Urothelium cell line (cell line): ENCODE measurements around the gene IL1RL2.

Source experiments
- DNase-seq: peaks from one replicate; pipeline ENCODE4 v3.0.0; 2011; ENCODE audit warnings: low spot score, mixed read lengths
- FAIRE-seq: peaks from 2 replicates; lab custom pipeline; 2011; peaks lifted over from hg19 to GRCh38; lab: Jason Lieb, UNC

IL1RL2 gene

DNA sequence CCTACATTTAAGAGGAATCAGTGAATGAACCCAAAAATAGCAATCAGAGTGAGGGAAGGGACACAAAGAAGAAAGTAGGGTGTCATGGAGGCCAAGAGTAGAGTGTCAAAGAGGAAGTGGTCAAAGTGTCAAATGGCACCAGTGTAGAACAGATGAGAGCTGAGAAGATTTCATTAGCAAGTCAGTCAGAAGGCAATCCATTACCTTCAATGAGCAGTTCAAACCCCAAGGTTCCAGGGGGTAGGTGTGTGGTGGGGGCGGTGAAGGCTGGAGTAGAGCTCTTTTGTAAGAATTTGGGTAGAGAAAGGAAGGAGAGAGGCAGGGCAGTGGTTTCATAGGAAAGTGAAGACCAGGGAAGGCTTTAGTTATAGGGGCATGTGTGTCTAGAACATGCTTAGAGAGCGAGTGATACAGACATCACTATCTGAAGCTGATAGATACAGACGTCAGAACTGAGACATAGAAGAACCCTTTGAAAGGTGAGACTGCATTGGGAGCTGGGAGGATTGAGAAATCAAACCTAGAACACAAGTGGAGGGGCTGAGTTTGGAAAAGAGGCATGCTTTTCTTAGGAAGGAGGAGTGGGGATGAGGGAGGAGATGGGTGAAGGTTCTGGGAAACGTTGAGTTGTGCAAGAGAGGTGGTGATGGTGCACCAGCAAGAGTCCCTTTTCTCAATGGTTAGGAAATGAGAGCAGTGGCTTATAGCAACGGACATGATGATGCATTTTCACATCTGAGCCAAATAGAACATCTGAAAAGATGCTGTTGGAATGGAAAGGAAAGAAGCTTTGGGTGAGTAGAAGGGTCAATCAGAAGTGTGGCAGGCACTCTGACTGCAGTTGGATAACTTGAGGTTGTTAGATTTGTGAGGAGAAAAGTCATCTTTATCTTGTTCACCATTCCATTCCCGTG lies 75.7 kb downstream of the IL1RL2 start:
- FAIRE-seq (no peak), DNase-seq (no peak)

DNA sequence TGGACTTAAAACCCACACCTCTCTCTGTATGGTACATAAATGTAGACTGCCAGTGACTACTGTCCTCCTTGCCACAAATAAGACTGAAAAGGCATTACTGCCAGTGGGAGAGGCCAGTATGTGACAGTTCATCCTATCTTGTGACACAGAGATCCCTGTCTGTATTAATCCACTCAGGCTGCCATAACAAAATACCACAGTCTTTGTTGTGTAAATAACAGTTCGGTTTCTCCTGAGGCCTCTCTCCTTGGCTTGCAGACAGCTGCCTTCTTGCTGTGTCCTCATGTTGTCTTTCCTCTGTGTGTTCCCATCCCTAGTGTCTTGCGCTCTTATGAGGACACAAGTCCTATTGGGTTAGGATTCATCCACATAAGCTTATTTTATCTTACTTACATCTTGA lies 78.1 kb downstream of the IL1RL2 start:
- FAIRE-seq (no peak), DNase-seq (no peak)

DNA sequence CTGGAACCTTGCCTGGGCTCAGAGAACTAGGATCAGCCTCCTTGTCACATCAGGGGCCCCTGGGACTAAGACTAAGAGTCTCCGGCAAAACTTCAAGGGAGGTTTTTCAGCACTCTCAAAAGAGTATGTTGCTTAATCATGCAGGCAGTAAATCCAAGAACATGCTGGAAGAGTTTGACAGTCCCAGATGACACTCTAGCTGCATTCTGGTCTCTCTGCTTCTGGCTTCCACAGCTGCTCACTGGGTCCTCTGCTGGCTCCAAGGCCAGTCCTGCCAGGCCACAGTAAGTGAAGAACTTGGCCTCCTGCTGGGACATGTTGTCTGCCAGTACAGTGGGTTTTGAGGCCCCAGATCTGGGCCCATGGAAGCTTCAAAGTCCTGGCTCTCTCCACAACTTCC lies 79.4 kb downstream of the IL1RL2 start:
- DNase-seq, result no peak
- no peak for FAIRE-seq

DNA sequence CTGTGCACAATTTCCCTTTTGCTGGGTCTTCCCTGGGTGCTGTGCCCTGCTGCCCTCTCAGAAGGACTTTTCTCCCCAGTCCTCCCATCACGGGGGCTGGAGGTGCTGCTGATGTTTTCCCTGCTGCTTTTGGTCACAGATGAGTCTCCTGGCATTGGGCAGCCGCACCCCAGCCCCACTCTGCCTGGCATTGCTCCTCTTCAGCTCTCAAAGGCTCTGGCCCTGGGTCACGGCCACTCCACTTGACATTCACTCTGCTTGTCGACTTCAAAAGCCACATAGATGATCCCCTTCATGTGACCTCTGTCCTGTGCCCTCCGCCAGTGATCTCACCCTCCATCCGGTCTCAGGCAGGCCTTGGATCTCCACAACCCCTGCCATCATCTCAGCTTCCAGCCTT lies 81.0 kb downstream of the IL1RL2 start:
- DNase-seq (no peak), FAIRE-seq (no peak)

DNA sequence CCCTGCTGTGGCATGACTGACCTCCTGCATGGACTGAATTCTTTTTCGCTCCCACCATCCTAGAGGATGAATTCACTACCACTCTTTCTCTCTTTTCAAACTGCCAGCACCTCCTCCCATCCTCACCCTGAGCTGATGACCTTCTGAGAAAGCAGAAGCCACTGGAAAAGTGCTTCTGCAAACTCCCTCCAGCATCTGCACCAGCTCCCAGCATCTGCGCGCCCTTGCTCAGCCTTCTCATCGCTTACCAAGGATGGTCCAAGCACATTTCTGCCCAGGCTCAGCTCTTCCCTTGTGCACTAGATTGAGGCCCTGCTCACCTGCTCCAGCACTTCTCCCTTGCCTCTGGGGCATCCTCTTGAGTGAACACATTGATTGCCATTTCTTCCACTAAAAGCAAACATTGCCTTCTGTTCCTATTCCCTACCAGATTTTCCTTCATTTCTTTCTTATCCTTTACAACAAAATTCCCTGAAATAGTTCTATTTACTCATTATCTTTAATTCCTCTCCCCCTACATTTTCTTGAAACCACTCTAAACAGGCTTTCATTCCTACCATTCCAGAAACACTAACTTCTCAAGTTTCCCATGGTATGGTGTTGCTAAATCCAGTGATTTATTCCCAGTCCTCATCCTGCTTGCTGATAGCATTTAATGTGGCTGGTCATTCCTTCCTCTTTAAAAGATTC lies 81.8 kb downstream of the IL1RL2 start:
- FAIRE-seq (no peak), DNase-seq (no peak)

DNA sequence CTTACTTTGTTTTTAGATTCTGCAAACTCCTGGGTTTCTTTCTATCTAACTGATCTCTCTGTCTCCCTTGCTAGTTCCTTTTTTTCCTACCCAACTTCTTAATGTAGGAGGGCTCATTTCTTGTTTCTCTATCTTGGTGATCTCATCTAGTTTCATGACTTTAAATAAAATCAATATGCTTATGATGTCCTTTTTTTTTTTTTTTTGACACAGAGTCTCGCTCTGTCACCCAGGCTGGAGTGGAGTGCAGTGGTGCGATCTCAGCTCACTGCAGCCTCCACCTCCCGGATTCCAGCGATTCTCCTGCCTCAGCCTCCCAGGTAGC lies 82.3 kb downstream of the IL1RL2 start:
- FAIRE-seq, result no peak
- DNase-seq, result no peak

DNA sequence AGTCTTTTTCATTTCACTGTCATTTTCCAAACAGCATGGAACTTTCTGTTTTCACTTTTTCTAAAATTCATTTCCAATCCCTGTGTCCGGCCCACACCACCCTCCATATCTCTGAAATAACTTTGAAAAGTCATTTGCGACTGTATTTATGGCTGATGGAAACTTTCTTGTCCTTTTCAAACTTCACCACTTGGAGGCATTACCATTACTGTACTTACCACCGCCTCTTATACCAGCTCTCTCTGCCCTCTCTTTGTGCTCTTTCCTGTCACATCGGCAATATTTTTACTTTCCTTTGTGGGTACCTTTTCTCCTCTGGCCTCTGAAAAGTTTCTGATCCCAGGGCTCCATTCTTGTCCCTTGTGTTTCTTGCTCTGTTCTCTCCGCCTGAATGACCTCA lies 85.0 kb downstream of the IL1RL2 start:
- FAIRE-seq (no peak), DNase-seq (no peak)

DNA sequence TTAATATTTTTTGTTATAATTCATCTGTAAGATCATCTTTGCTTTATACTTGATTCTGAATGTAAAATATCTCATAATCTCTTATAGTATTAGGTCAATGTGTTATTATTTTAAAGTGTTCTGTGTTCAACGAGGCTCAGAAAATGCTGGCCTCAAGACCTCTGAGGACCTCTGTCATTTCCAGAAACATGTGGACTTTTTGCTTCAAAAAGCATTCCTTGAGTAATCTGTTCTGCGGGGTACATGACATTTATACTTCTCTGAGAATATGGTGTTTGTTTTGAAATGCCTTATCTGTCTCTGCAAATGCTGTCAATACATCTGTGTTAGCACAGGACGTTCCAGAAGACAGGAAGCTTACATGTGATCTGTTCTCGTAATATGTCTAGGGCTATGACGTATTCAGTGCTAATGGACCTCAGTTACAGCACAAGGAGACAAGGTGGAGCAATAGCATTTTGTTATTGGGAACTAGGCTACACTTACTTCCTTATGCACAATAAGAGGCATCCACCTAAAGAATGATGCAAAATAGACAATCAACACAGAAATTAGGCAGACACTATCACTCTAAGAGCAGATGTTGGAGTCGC lies 86.9 kb downstream of the IL1RL2 start:
- no peak for DNase-seq
- no peak for FAIRE-seq

DNA sequence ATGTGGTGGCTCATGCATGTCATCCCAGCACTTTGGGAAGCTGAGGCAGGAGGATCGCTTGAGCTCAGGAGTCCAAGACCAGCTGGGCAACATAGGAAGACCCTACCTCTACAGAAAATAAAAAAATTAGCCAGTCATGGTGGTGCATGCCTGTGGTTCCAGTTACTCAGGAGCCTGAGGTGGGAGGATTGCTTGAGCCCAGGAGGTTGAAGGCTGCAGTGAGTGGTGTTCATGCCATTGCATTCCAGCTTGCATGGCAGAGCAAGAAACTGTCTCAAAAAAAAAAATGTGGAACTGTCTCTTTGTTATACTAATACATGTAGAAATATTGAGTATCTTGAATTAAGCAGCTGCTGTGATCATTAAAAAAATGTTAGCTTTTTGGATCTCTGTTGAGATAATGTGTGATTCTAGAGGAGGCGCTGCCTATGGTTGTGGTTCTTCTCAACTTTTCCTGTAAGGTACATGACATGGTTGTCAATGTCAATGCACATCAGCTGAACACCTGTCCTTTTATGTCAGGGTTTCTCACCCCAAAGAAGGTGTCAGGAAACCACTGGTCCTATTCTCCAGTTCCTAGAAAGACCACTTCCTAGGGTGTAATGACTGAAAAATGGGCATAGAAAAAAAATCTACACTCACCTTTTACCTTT lies 89.9 kb downstream of the IL1RL2 start:
- no peak for DNase-seq
- FAIRE-seq, result no peak

DNA sequence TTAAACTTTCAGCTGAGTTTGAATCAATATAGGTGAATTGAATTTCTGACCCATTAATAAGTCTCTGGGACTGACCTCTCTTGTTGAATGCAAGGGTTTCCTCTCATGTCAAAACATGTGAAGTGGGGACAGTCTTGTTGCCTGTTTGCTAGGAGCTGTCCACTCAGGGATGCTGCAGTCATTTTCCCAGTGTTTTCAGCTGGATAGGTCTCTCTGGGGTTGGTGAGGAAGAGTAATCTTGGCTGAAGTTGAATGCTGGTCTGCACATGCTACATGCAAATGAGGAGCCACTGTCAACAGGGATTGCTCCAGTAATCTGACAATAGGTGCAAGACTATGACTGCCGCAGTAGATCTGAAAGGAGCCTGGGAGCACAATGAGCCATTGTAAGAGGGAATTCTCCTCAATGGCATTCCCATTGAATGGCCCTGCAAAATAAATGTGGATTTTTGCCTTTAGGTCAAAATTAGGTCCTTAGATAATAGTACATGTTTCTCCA lies 90.4 kb downstream of the IL1RL2 start:
- DNase-seq, result no peak
- FAIRE-seq, result no peak

DNA sequence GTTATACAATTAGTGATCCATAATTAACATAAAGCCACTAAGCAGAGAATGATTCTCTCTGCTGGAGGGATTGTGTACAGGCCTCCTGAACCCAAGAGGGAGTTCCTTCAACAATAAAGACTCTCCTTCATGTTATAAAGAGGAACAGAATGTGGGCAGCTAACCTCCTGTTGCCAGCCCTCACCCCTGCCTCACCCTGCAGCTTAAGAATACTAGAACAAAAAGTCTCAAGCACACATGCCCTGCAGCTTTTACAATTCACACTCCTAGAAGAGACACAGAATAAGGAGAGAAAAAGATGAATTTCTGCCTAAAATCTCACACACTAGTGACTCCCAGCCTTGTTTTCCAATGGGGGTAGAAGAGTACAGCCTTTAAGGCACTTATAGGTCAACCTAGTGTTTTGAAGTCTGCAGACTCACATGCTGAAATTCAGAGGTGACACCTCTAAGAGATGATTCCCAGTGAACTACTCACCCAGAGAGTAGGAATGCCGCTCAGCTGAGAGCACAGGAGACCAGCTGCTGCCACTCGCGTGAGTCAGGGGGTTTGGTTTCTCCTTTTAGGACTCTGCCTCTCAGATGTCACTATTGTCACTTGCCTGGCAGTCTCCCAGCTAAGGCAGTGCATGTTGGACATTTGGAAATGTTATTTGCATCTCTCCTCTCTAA lies 92.0 kb downstream of the IL1RL2 start:
- FAIRE-seq (no peak), DNase-seq (no peak)

DNA sequence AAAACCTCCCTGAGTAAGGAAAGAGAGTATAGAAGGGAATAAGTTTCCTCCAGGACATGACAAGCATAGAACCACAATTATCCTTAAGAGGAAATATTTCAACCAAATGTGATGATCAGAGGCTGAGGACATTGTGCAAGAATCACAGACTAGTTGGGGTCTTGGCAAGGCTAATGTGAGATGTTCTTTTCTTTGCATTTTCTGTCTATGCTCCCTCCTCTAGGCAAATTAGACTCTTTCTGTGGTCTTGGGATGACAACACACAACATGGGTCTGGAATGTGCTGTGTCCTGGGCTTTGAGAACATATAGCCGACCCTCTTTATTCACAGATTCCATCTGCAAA lies 92.5 kb downstream of the IL1RL2 start:
- DNase-seq, result no peak
- no peak for FAIRE-seq

DNA sequence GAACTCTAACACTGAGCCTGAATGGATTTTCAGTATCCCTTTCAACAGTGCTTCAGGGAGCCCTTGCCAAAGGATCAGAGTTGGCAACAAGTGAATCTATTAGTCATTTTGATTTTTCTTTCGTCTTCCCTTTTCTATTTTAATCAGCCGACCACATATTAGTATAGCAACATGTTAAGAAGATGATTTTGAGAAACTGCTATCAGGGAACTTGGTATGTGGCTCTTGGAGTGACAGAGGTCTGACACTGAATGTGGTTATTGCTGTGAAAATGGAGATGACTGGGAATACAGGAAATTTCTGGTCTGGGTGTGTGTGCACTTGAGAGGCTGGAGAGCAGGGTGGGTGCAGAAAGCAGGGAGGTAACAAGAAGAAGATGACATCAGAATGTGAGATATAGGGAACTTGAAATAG lies 95.9 kb downstream of the IL1RL2 start:
- DNase-seq (no peak), FAIRE-seq (no peak)

DNA sequence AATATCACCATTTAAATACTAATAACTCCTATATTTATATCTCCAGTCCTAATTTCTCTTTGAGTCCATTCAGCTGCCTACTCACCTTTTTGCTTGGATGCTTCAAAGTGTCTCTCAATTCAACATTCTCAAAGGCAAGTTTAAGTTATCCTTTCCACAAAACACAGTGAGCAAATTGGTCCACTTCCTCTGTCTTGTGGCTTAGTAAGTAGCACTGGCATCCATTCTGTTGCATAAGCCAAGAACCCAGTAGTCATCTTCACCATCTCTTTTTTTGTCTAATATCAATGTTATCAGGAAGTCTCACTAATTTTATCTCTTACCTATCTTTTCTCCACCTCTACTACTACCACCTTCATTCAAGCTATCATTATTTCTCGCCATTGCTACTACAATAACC lies 97.2 kb downstream of the IL1RL2 start:
- no peak for FAIRE-seq
- no peak for DNase-seq

DNA sequence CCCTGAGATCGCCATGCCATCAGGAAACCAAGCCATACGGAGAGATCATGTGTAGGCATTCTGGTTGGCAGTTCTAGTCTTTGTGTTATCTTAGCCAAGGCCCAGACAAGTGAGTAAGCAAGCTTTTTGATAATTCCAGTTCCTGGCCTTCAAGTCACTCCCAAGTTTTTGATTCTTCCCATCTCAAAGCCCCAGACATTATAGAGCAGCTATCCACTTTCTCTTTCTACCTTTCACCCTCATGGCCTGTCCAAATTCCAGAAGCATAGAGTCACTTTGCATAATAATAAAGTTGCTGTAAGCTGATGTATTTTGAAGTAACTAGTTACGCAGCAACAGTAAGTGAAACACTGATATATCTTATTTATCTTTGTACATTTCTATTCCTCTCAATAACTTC lies 97.8 kb downstream of the IL1RL2 start:
- no peak for DNase-seq
- FAIRE-seq, result no peak

DNA sequence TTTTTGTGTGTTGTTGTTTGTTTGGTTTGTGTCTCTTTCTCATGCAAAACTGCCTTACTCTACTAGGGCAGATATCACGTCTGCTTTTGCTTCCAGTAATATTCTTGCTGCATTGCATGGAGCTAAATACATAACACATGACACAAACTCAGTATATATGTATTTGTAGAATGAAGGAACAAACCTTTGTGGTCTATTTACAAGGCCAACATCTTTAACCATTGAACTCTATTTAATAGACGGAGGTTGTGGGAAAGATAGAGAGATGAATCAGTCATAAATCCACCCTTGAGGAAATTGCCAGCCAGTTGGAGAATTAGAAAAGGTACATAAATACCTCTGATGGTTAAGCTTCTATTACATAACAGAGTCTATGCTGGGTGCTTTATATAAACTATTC lies 98.5 kb downstream of the IL1RL2 start:
- DNase-seq (no peak), FAIRE-seq (no peak)

DNA sequence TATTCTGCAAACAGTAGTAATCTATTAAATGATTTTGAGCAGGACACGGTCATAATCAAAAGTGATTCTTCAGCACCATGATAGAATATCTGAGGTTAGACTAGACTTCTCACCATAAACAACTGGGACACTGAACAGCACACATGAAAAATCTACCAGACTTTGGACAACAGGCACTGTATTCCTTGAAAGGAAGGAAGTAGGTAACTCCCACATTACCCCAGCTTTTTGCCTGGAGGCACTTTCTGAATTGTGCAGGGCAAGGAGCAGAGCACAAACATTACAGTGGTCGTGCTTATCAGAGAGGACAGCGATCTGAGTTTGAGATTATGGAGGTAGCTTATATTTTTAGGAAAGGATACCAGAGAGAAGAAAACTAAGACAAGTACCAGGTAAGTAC lies 99.2 kb downstream of the IL1RL2 start:
- no peak for DNase-seq
- no peak for FAIRE-seq

DNA sequence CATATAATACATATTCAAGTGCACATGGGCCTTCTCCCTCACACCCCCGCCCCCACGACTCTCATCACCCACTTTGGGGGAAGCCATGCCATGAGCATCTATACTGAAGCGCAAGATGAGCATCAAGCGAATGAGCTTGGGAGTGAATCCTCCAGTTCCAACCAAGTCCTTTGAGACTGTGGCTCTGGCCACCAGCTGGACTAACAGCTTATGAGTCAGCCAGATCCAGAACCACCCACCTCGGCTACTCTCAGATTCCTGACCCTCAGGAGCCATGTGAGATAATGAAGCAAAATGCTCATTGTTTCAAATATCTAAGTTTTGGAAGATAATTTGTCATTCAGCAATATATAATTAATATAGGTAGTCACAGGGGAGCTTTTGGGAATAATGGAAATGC lies 102.3 kb downstream of the IL1RL2 start:
- FAIRE-seq (no peak), DNase-seq (no peak)
